A549 (cell line): Measurements from ENCODE around the gene HNRNPA3. TPM values are rescaled to one million over a fixed set of nuclear protein-coding genes. Genes with fewer than 3 reads are reported as not detected.

ENCODE experiments used
- ATAC-seq, 2 experiments: fragments of 200-7000 bp in 1 of 2; fragments of >200 bp in 1 of 2; cut with Nextera tagmentation in 1 of 2; cut with Tn5 transposase in 1 of 2; 3 replicates each; pipeline versions ENCODE4 v1.8.0 to v1.9.1; 2018 to 2020; ENCODE audit warnings: mild to moderate bottlenecking in 1 of 2, moderate library complexity in 1 of 2
- CTCF ChIA-PET: fragments of 300-600 bp; sonication (Branson Sonifier 250); formaldehyde crosslinking; extraction: SDS; loops from one replicate; lab custom pipeline; 2021; ENCODE audit warnings: antibody characterized with exemption, inconsistent platforms; lab: Yijun Ruan, JAX
- POLR2A ChIA-PET: fragments of 350-600 bp; formaldehyde crosslinking; extraction: SDS; loops from one replicate; lab custom pipeline; 2021; ENCODE audit warnings: antibody characterized with exemption, inconsistent platforms; lab: Yijun Ruan, JAX
- DNase-seq, 2 experiments: peaks; one replicate each; pipeline versions ENCODE4 v3.0.0 to v3.0.0-alpha.2; 2011 to 2016; ENCODE audit warnings: low read depth in 1 of 2, low spot score in 1 of 2
- FAIRE-seq: peaks from 2 replicates; lab custom pipeline; 2011; peaks lifted over from hg19 to GRCh38; lab: Jason Lieb, UNC
- H3K27ac ChIP-seq, 2 experiments: fragments of >200 bp; sonication (Bioruptor Twin); formaldehyde crosslinking; 3 replicates each; pipeline ENCODE4 v1.5.1; 2016 to 2017
- H3K4me1 ChIP-seq: fragments of >200 bp; sonication (Bioruptor Twin); formaldehyde crosslinking; 3 replicates; pipeline ENCODE4 v1.6.1; 2016
- H3K4me2 ChIP-seq: fragments of >200 bp; sonication (Bioruptor Twin); formaldehyde crosslinking; 3 replicates; pipeline ENCODE4 v1.6.1; 2016
- H3K4me3 ChIP-seq: fragments of >200 bp; sonication (Bioruptor Twin); formaldehyde crosslinking; 3 replicates; pipeline ENCODE4 v1.5.1; 2016
- H3K9me3 ChIP-seq: fragments of >200 bp; sonication (Bioruptor Twin); formaldehyde crosslinking; 3 replicates; pipeline ENCODE4 v1.6.1; 2016
- CEBPB ChIP-seq, 2 experiments: fragments of >200 bp in 1 of 2; sonication (Bioruptor Twin) in 1 of 2; formaldehyde crosslinking in 1 of 2; IDR thresholded peaks; 2 replicates each; pipeline ENCODE4 v1.6.1; 2012 to 2016
- CHD2 ChIP-seq: fragments of 150-350 bp; IDR thresholded peaks from 2 replicates; pipeline ENCODE4 v1.6.1; 2014; ENCODE audit warnings: low read length; ENCODE audit not compliant: partially characterized antibody
- FOSL2 ChIP-seq, 2 experiments: fragments of 450-650 bp in 1 of 2; fragments of >200 bp in 1 of 2; sonication (Bioruptor Twin) in 1 of 2; formaldehyde crosslinking; IDR thresholded peaks; 2 replicates each; pipeline versions ENCODE4 v1.5.0 to v1.6.1; 2016 to 2020; ENCODE audit warnings: mild to moderate bottlenecking in 1 of 2, moderate library complexity in 1 of 2
- HEYL ChIP-seq: fragments of 250-450 bp; sonication (Bioruptor Pico); IDR thresholded peaks from 2 replicates; pipeline ENCODE4 v1.8.0; 2021; ENCODE audit warnings: mild to moderate bottlenecking, moderate library complexity
- HOXA7 ChIP-seq: fragments of 250-450 bp; sonication (Bioruptor Pico); IDR thresholded peaks from 2 replicates; pipeline ENCODE4 v1.5.0; 2020; ENCODE audit warnings: mild to moderate bottlenecking, moderate library complexity
- HOXB13 ChIP-seq: fragments of 250-450 bp; sonication (Bioruptor Pico); IDR thresholded peaks from 2 replicates; pipeline ENCODE4 v1.5.0; 2020; ENCODE audit warnings: low read depth, mild to moderate bottlenecking, moderate library complexity
- HOXB5 ChIP-seq: fragments of 250-450 bp; sonication (Bioruptor Pico); IDR thresholded peaks from 2 replicates; pipeline ENCODE4 v1.5.0; 2020; ENCODE audit warnings: mild to moderate bottlenecking, moderate library complexity
- KDM5A ChIP-seq: fragments of 200-600 bp; sonication (generic); IDR thresholded peaks from 2 replicates; pipeline ENCODE4 v1.6.1; 2016; ENCODE audit warnings: antibody characterized with exemption, mild to moderate bottlenecking
- PHF8 ChIP-seq: fragments of 200-600 bp; sonication (generic); IDR thresholded peaks from 2 replicates; pipeline ENCODE4 v1.6.1; 2016; ENCODE audit warnings: low read depth, mild to moderate bottlenecking, antibody characterized with exemption, moderate library complexity, borderline replicate concordance
- POLR2A ChIP-seq: IDR thresholded peaks from 2 replicates; pipeline ENCODE4 v1.6.1; 2012; ENCODE audit warnings: mild to moderate bottlenecking, low read length
- TP53 ChIP-seq: fragments of 250-450 bp; sonication (Bioruptor Pico); IDR thresholded peaks from 2 replicates; pipeline ENCODE4 v1.5.0; 2021; ENCODE audit warnings: mild to moderate bottlenecking, moderate library complexity
- WGBS: methylation state at CpG from one replicate; pipeline ENCODE4 v1.1.6; 2017; ENCODE audit errors: missing lambda C conversion rate; 5-methylcytosine and 5-hydroxymethylcytosine counted together
- polyA plus RNA-seq, 4 experiments: library from polyadenylated mRNA; depleted of rRNA in 3 of 4; stranded (reverse); fragments of >200 nt; fragmentation: RNase III in 1 of 4; extraction: RNeasy Plus Mini Kit Qiagen cat#74134 plus additional on column Dnase treatment in 1 of 4; gene quantifications; 2 replicates in 3 of 4; 3 replicates in 1 of 4; pipeline ENCODE4 v1.2.3, GENCODE V29; 2011 to 2017
- TF ChIP-seq, protein P1 (sequence below): fragments of 250-450 bp; sonication (Bioruptor Pico); IDR thresholded peaks from 2 replicates; pipeline ENCODE4 v1.5.0; 2020; ENCODE audit warnings: low read depth, mild to moderate bottlenecking, moderate library complexity
- TF ChIP-seq, protein P2 (sequence below): fragments of >200 bp; sonication (Bioruptor Twin); formaldehyde crosslinking; IDR thresholded peaks from 3 replicates; pipeline ENCODE4 v1.5.1; 2016
- TF ChIP-seq, protein P3 (sequence below): IDR thresholded peaks from 2 replicates; pipeline ENCODE4 v1.6.1; 2012

Gene HNRNPA3
- polyA plus RNA-seq, 2 of the 4 experiments (the other 2 are of a cell fraction), result 357 to 755 TPM

DNA sequence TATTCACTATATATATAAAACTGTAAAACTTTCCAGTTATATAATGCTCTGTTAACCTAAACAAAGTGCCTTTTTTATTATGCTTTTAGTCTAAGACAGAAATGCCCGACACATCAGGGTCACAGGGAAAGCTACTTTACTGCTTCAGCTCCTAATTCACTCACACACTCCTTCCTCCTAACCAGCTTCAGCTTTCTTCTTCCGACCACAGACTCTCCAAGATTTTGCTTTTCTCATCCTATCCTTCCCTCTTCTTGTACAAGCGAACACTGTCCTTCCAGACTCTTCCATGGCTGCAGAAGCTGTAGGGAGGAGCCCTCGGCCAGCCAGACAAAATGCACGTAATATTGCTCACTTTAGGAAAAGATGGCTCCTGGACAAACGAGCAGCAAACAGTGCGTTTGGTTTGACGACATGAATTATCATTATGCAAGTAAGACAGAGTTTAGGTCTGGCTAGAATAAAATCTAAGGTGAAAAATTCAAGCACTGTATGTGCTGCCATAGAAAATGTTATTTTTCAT lies 47.5 kb upstream of the HNRNPA3 start:
- 3% methylated on average over 8 of the region's 8 CpGs for WGBS
- peak overlapping the region; percentile 95 to 98 for H3K27ac ChIP-seq
- CTCF ChIA-PET, result interaction anchor here (0.6 to 6.7 kb wide), 82 partner anchors 8 to 1049 kb away, joined by 3 to 123 read pairs (median 5); partner anchors contain the start of genes HOXD10 and NFE2L2
- FAIRE-seq (no peak), ATAC-seq (peak; percentile 78), DNase-seq (peak in 1 of 2 experiments; percentile 66)
- POLR2A ChIA-PET, result interaction anchor here (0.6 to 3.6 kb wide), 11 partner anchors 45 to 527 kb away, joined by 3 to 48 read pairs (median 4); partner anchors contain the start of genes HNRNPA3 and NFE2L2
- H3K4me1 ChIP-seq, result peaks cover 50% of the 10 kb centered on the region
- TF ChIP-seq, protein P1, sequence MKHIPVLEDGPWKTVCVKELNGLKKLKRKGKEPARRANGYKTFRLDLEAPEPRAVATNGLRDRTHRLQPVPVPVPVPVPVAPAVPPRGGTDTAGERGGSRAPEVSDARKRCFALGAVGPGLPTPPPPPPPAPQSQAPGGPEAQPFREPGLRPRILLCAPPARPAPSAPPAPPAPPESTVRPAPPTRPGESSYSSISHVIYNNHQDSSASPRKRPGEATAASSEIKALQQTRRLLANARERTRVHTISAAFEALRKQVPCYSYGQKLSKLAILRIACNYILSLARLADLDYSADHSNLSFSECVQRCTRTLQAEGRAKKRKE (CRISPR knock-in tag), result 0 out of 2 replicates have a peak, but pooled peaks have one; percentile 25
- TF ChIP-seq, protein P2, sequence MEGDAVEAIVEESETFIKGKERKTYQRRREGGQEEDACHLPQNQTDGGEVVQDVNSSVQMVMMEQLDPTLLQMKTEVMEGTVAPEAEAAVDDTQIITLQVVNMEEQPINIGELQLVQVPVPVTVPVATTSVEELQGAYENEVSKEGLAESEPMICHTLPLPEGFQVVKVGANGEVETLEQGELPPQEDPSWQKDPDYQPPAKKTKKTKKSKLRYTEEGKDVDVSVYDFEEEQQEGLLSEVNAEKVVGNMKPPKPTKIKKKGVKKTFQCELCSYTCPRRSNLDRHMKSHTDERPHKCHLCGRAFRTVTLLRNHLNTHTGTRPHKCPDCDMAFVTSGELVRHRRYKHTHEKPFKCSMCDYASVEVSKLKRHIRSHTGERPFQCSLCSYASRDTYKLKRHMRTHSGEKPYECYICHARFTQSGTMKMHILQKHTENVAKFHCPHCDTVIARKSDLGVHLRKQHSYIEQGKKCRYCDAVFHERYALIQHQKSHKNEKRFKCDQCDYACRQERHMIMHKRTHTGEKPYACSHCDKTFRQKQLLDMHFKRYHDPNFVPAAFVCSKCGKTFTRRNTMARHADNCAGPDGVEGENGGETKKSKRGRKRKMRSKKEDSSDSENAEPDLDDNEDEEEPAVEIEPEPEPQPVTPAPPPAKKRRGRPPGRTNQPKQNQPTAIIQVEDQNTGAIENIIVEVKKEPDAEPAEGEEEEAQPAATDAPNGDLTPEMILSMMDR, result no peak
- 0 out of 2 replicates have a peak, but pooled peaks have one; percentile 17 for TF ChIP-seq HOXB5 (CRISPR knock-in tag)
- TF ChIP-seq, protein P3, sequence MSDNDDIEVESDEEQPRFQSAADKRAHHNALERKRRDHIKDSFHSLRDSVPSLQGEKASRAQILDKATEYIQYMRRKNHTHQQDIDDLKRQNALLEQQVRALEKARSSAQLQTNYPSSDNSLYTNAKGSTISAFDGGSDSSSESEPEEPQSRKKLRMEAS, result peak; percentile 43; the same call in 1 of the 2 replicates
- TF ChIP-seq POLR2A, result peak; percentile 27; the same call in 1 of the 2 replicates
- peak overlapping the region; percentile 90 for H3K4me2 ChIP-seq
- no peaks in the 10 kb centered on the region for H3K9me3 ChIP-seq
- peak overlapping the region; percentile 34 for H3K4me3 ChIP-seq

DNA sequence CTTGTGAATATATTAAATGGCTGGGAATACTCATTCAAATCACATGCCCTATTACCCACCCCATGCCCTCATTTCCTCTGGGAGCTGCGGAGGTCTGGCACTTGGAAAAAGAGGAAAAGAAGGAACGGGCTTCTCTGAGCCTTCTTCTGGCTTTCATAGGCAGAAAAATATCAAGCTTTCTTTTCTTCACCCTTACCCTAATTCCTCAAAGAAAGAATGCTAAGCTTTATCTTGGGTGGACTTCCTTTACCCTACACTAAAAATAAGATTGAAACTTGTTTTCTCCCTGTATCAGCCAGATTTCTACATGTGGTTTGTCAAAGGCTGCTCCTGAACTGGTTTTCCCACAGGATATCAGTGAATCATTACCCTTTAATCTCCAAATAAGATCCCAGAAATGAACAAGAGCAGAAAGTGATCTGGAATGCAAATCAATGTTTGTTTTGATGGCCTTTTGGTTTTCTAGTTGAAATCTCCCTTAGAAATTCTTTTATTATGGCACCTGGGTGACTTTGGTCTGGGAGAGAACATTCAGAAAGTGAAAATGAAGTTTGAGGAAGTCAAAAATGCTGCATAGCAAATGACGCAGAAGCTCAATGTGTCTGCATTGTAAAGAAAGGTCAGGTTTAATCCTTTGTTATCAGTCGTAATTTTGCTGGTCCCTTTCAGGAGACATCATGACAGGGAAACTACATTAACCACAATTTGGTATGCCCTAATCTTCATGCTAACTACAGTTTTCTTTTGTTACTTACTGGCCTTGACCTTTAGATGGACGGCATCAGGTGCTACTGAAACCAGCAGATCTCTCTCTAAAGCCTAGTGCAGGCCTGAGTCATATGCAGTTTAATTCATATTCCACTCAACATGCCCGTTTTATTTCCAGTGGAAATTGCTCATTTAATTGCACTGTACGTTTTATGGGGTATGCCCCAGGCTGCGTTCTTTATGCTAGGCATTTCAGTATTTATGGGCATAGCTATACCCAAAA lies 46.6 kb upstream of the HNRNPA3 start:
- TF ChIP-seq FOSL2 (IDR thresholded peaks at IDR 0.05), result no peak
- TF ChIP-seq FOSL2 (CRISPR knock-in tag; IDR thresholded peaks at IDR 0.05), result 0 out of 2 replicates have a peak, but pooled peaks have one; percentile 18
- no peak for TF ChIP-seq CHD2
- TF ChIP-seq, all 56 proteins: peak for 1
- 11% methylated on average over 8 of the region's 8 CpGs for WGBS
- ATAC-seq (peak; percentile 42 to 47; a peak in 4 of 6 replicates), FAIRE-seq (no peak), DNase-seq (peak in 1 of 2 experiments; percentile 40)
- Histone ChIP-seq H3K4me3 (peak overlapping the region; percentile 34; the same call in 2 of the 3 replicates), H3K9me3 (no peaks in the 10 kb centered on the region), H3K27ac (peak overlapping the region; percentile 95 to 98), H3K4me1 (peaks cover 53% of the 10 kb centered on the region), H3K4me2 (peak overlapping the region; percentile 90)
- ChIA-PET POLR2A (interaction anchor here (1.3 to 3.6 kb wide), 5 partner anchors 46 to 526 kb away, joined by 4 to 48 read pairs (median 6); partner anchors contain the start of genes HNRNPA3 and NFE2L2), CTCF (interaction anchor here (0.6 to 6.7 kb wide), 26 partner anchors 10 to 1177 kb away, joined by 3 to 123 read pairs (median 5); partner anchors contain the start of gene NFE2L2)

DNA sequence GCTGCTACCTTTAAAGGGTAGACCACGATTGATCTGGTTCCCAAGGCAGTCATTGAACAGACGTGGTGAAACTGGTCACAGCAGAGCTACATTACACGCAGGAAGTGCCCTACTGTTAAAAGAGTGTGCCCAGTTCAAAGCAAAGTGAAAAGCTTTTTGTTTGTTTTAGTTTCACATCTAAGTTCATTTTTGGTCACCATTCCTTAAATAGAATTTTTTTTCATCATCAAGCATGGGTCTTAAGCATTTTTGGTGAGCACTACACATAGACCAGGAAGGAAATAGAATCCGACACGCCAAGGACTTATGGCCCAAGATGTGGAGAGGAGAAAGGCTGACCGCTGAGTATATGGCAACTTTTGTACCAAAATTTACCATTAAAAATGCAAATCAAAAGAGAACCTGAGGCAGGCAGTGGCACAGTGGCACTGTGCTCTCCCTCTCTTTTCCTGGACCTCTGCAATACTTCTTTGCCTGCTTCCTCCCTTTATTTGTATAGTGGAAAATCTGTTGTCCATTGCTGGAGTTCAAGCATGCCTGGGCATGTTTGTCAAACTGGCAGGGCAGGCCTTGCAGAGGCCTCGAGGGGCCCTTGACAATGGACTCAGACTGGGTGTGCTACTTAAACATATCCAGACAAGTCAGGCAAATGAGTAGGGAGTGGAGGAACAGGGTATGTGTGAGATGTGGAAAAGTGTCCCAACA lies 42.6 kb upstream of the HNRNPA3 start:
- POLR2A ChIA-PET, result no interaction called here

DNA sequence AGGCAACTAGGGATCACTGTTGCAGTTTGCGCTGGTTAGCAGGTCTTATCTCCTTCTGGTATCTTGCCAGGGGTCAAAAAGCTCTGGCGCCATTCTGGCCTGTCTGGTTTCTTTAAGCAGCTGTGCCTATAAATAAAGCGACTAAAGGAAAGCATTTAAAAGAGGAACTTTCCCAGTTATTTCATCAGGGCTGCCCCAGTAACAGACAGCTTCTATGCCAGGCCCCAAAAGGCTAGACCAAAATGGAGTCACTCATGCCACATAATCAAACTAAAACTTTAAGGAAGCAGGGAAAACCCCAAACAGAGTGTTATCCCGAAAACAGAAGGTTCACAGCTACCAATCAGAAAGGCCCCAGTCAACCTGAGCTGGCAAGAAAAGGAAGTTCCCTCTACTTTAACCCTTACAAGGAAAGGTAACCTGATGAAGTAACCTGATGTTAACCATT lies 41.2 kb upstream of the HNRNPA3 start:
- TF ChIP-seq PHF8 (no peak), HOXA7 (CRISPR knock-in tag) (no peak), HOXB13 (0 out of 2 replicates have a peak, but pooled peaks have one; percentile 23), KDM5A (no peak), HEYL (CRISPR knock-in tag) (0 out of 2 replicates have a peak, but pooled peaks have one; percentile 15)
- CTCF ChIA-PET, result no interaction called here
- Histone ChIP-seq H3K27ac (peak overlapping the region; percentile 21 to 80; a peak in 4 of 6 replicates), H3K4me3 (no peak overlapping the region), H3K4me2 (peak overlapping the region; percentile 66), H3K9me3 (no peaks in the 10 kb centered on the region), H3K4me1 (peaks cover 75% of the 10 kb centered on the region)
- no peak for ATAC-seq
- no peak for FAIRE-seq
- no peak for DNase-seq
- WGBS, result 76% methylated on average over 4 of the region's 4 CpGs
- POLR2A ChIA-PET, result no interaction called here

More for the DNA sequence above, 42.6 kb upstream of the HNRNPA3 start:
- DNase-seq (no peak), ATAC-seq (no peak), FAIRE-seq (no peak)
- Histone ChIP-seq H3K4me1 (peaks cover 77% of the 10 kb centered on the region), H3K9me3 (no peaks in the 10 kb centered on the region), H3K4me2 (peak overlapping the region; percentile 9; the same call in 2 of the 3 replicates), H3K4me3 (no peak overlapping the region), H3K27ac (peak overlapping the region; percentile 59 to 80)
- WGBS, result 75% methylated on average over 7 of the region's 7 CpGs
- CTCF ChIA-PET, result interaction anchor here (0.7 kb wide), 1 partner anchor 9 kb away, joined by 3 read pairs; no protein-coding TSS in a partner anchor
- TF ChIP-seq CEBPB (IDR thresholded peaks at IDR 0.05) (no peak), TP53 (CRISPR knock-in tag) (peak; percentile 91)
